Keratinocyte (primary cell): ENCODE results near the gene CFC1. TPM values are rescaled to one million over a fixed set of nuclear protein-coding genes. Genes with fewer than 3 reads are reported as not detected.
"Not testable (repeated sequence)": the region's sequence is repeated elsewhere in the genome, so short reads cannot be mapped to it uniquely, and the experiment has no call there.

ENCODE experiments used
- DNase-seq: peaks from one replicate; pipeline ENCODE4 v3.0.0-alpha.2; 2011; ENCODE audit warnings: low read depth, missing footprints, low spot score
- FAIRE-seq: peaks from 2 replicates; lab custom pipeline; 2011; peaks lifted over from hg19 to GRCh38; lab: Jason Lieb, UNC
- H2AFZ ChIP-seq: 2 replicates; pipeline ENCODE4 v1.6.0; 2012; ENCODE audit warnings: low read length, control low read depth, inconsistent platforms; ENCODE audit not compliant: control insufficient read depth
- H3K27ac ChIP-seq: 2 replicates; pipeline ENCODE4 v1.5.1; 2011; ENCODE audit warnings: low read length; ENCODE audit not compliant: control insufficient read depth, insufficient read depth
- H3K27me3 ChIP-seq: 3 replicates; pipeline ENCODE4 v1.6.0; 2011; ENCODE audit warnings: low read length; ENCODE audit not compliant: control insufficient read depth, insufficient read depth; ENCODE audit errors: extremely low read depth
- H3K36me3 ChIP-seq, 2 experiments: 2 replicates in 1 of 2; 3 replicates in 1 of 2; pipeline ENCODE4 v1.5.1; 2011; ENCODE audit warnings: low read length in 2 of 2, mild to moderate bottlenecking in 1 of 2; ENCODE audit not compliant: control insufficient read depth in 2 of 2, insufficient read depth in 2 of 2; ENCODE audit errors: extremely low read depth in 1 of 2
- H3K4me1 ChIP-seq: 3 replicates; pipeline ENCODE4 v1.5.1; 2011; ENCODE audit warnings: low read length; ENCODE audit not compliant: control insufficient read depth, insufficient read depth; ENCODE audit errors: extremely low read depth
- H3K4me2 ChIP-seq: 3 replicates; pipeline ENCODE4 v1.6.0; 2011; ENCODE audit warnings: low read depth, low read length; ENCODE audit not compliant: control insufficient read depth, insufficient read depth; ENCODE audit errors: extremely low read depth
- H3K4me3 ChIP-seq, 3 experiments: fragments of 200-600 bp in 1 of 3; sonication (generic) in 1 of 3; 2 replicates in 2 of 3; 3 replicates in 1 of 3; pipeline ENCODE4 v1.5.1; 2011 to 2016; ENCODE audit warnings: low read length in 3 of 3, mild to moderate bottlenecking in 3 of 3, control low read depth in 2 of 3, inconsistent platforms in 1 of 3, low read depth in 1 of 3, mixed read lengths in 1 of 3, mixed run types in 1 of 3, moderate library complexity in 1 of 3; ENCODE audit not compliant: control insufficient read depth in 2 of 3, insufficient read depth in 2 of 3; ENCODE audit errors: extremely low read depth in 1 of 3
- H3K79me2 ChIP-seq: 2 replicates; pipeline ENCODE4 v1.6.0; 2012; ENCODE audit warnings: low read length; ENCODE audit not compliant: control insufficient read depth, insufficient read depth
- H3K9ac ChIP-seq: 3 replicates; pipeline ENCODE4 v1.6.0; 2011; ENCODE audit warnings: low read length; ENCODE audit not compliant: control insufficient read depth, insufficient read depth; ENCODE audit errors: extremely low read depth
- H3K9me1 ChIP-seq: 3 replicates; pipeline ENCODE4 v1.6.0; 2011; ENCODE audit warnings: low read length; ENCODE audit not compliant: control insufficient read depth, insufficient read depth; ENCODE audit errors: extremely low read depth
- H3K9me3 ChIP-seq: 2 replicates; pipeline ENCODE4 v1.5.1; 2012; ENCODE audit warnings: low read depth, low read length; ENCODE audit not compliant: control insufficient read depth
- H4K20me1 ChIP-seq: 3 replicates; pipeline ENCODE4 v1.6.0; 2011; ENCODE audit warnings: low read length; ENCODE audit not compliant: control insufficient read depth, insufficient read depth; ENCODE audit errors: extremely low read depth
- dilution Hi-C: fragments of 300-500 bp; cut with MboI; formaldehyde crosslinking; loops from one replicate; pipeline ENCODE4 v1.7.0; 2020; ENCODE audit warnings: low sequenced_read_pairs; ENCODE audit not compliant: extremely low pct_ligation_motif_present
- polyA minus RNA-seq, 3 experiments: library from RNA; depleted of rRNA, polyadenylated mRNA; stranded (reverse); fragments of >200 nt; gene quantifications; 1 replicate in 1 of 3; 2 replicates in 1 of 3; 3 replicates in 1 of 3; pipeline ENCODE4 v1.2.3, GENCODE V29; 2011
- polyA plus RNA-seq, 5 experiments: library from polyadenylated mRNA; depleted of rRNA in 3 of 5; stranded (reverse) in 3 of 5; stranded (forward) in 1 of 5; unstranded in 1 of 5; fragments of >200 nt; gene quantifications; 1 replicate in 1 of 5; 2 replicates in 3 of 5; 3 replicates in 1 of 5; pipeline versions ENCODE4 v1.2.1 to v1.2.3, GENCODE V29; 2011 to 2012; ENCODE audit warnings: missing spikeins in 2 of 5, low read depth in 1 of 5, low replicate concordance in 1 of 5

Gene CFC1
- not detected in 3 replicates for polyA plus RNA-seq
- polyA plus RNA-seq (2011; ENCODE audit: low read depth), result not detected
- polyA plus RNA-seq (2011; cell fraction: cytosol; rRNA removed), result not detected in 2 replicates
- polyA plus RNA-seq (2011; cell fraction: nucleus; rRNA removed), result not detected in 2 replicates
- polyA plus RNA-seq (2012; ENCODE audit: low replicate concordance), result not detected in 2 replicates
- not detected in 3 replicates for polyA minus RNA-seq
- not detected for polyA minus RNA-seq (2011; cell fraction: cytosol; rRNA and poly(A)+ RNA removed)
- not detected in 2 replicates for polyA minus RNA-seq (2011; cell fraction: nucleus; rRNA and poly(A)+ RNA removed)

DNA sequence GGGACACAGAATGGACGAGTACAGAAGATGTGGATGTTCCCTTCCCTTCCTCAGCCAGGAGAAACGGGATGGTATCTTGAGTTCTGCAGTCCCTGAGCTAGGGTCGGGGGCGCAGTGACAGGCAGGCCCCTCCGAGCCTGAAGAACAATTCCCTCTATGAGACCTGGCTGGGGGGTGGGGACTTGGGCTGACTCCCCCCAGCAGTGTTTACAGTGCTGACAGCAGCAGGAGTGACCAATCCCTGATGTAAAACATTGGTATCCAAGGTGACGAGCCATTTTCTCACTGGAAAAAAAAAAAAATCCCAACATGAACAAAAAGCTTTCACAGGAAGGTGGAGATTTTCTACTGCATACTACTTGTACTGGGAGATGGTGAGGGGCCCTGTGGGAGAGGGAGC is at the start of gene CFC1:
Gene CFC1 (minus strand): TSS at position 183 of the 400 bp plus-strand sequence. CDS start 288 bp downstream, outside the sequence.
- H3K27me3 ChIP-seq, H3K36me3 ChIP-seq, DNase-seq, H3K9me1 ChIP-seq, FAIRE-seq, H3K4me3 ChIP-seq, H3K79me2 ChIP-seq, H2AFZ ChIP-seq, H3K4me1 ChIP-seq, H3K4me2 ChIP-seq, H3K27ac ChIP-seq, dilution Hi-C loops, H3K9ac ChIP-seq, H4K20me1 ChIP-seq, H3K9me3 ChIP-seq: not testable (repeated sequence)

DNA sequence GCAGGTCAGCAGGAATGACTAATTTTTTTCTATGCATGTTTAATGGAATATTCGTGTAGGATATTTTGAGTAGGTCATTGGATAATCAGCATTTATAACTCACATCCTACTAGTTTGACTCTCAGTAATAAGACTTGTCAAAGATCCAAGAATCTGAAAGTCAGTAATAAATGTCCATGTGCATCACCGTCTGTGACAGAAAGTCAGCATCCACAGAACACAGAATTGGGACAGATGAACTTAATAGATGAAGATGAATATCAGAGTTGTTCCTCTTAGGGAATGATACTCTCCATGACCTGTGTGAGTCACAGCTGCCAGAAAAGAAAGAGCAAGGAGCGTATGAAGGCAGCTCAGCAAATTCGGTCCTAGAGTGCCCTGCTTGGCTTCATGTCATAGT is 42.3 kb upstream of the CFC1 start:
- DNase-seq, H3K27me3 ChIP-seq, H4K20me1 ChIP-seq, dilution Hi-C loops, FAIRE-seq, H3K4me3 ChIP-seq, H3K4me2 ChIP-seq, H3K36me3 ChIP-seq, H3K9me1 ChIP-seq, H2AFZ ChIP-seq, H3K27ac ChIP-seq, H3K79me2 ChIP-seq, H3K9me3 ChIP-seq, H3K9ac ChIP-seq, H3K4me1 ChIP-seq: not testable (repeated sequence)

DNA sequence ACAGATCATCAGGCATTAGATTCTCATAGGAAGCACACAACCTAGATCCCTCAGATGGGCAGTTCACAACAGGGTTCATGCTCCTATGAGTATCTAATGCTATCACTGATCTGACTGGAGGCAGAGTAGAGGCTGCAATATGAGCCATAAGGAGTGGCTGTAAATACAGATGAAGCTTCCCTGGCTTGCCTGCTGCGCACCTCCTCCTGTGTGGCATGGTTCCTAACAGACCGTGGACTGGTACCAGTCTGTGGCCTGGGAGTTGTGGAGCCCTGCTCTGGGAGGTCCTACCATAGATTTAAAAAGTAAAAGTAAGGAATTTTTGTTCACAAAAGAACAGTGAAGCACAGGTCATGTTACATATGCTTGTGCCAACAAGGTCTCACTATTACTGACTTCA is 39.6 kb upstream of the CFC1 start:
- H2AFZ ChIP-seq, H3K36me3 ChIP-seq, H3K9ac ChIP-seq, DNase-seq, H3K4me3 ChIP-seq, FAIRE-seq, H3K27me3 ChIP-seq, H3K9me1 ChIP-seq, H4K20me1 ChIP-seq, H3K9me3 ChIP-seq, dilution Hi-C loops, H3K79me2 ChIP-seq, H3K4me1 ChIP-seq, H3K4me2 ChIP-seq, H3K27ac ChIP-seq: not testable (repeated sequence)

DNA sequence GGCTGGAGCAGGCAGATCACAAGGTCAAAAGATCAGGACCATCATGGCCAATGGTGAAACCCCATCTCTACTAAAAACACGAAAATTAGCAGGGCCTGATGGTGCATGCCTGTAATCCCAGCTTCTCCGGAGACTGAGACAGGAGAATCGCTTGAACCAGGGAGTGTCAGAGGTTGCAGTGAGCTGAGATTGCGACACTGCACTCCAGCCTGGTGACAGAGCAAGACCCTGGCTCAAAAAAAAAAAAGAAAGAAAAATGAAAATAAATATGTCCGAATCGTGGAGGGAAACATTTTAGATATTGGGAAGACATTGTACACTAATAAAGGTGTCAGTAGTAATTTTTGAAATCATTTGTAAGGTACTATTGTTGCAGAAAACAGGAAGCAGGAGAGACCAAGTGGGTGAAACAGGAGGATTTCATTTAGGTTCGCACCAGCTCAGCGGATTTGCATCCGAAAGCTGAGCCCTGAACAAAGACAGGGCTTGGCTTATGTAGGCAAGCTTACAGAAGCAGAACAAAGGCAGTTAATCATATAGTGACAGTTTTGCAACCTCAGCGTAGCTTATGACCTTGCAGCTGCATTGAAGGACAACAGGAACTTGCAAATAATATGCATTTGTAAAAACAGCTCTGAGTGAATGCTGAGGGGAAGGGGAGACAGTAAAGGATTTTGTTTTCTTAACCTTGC is 29.6 kb upstream of the CFC1 start:
- FAIRE-seq, H3K27me3 ChIP-seq, H3K4me1 ChIP-seq, H3K4me3 ChIP-seq, H3K9me1 ChIP-seq, H2AFZ ChIP-seq, H3K4me2 ChIP-seq, H3K27ac ChIP-seq, H3K9ac ChIP-seq, dilution Hi-C loops, DNase-seq, H3K79me2 ChIP-seq, H4K20me1 ChIP-seq, H3K9me3 ChIP-seq, H3K36me3 ChIP-seq: not testable (repeated sequence)

DNA sequence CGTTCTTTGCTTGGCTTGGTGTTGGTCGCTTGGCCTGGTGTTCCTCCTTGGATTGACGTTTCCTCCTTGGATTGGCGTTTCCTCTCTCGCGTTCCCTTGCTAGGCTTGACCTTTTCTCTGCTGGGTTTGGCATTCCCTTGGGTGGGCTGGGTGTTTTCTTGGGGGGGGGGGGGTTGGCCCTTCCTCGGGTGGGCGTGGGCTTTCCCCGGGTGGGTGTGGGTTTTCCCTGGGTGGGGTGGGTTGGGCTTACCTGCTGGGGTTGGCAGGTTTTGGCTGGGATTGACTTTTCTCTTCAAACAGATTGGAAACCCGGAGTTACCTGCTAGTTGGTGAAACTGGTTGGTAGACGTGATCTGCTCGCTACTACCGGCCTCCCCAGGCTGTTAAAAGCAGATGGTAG is 11.8 kb upstream of the CFC1 start, which contains the start of gene POTEJ:
Gene POTEJ (plus strand): TSS at position 301 of the 400 bp plus-strand sequence. CDS start 93 bp downstream, at position 394.
- FAIRE-seq, H2AFZ ChIP-seq, H3K27me3 ChIP-seq, H3K27ac ChIP-seq, H3K4me3 ChIP-seq, H3K9me3 ChIP-seq, H3K79me2 ChIP-seq, H3K9me1 ChIP-seq, dilution Hi-C loops, H3K9ac ChIP-seq, DNase-seq, H3K4me2 ChIP-seq, H3K4me1 ChIP-seq, H4K20me1 ChIP-seq, H3K36me3 ChIP-seq: not testable (repeated sequence)
